Measurements from ENCODE around the gene FRY. TPM values are rescaled to one million over a fixed set of nuclear protein-coding genes. Genes with fewer than 3 reads are reported as not detected.

FRY gene
- total and polyA plus RNA-seq, 9 of the 15 experiments (the other 6 are each of a cell fraction or from before 2014, with no cell fraction given): 0.03 to 0.31 (median 0.11) TPM; not detected in 3

DNA sequence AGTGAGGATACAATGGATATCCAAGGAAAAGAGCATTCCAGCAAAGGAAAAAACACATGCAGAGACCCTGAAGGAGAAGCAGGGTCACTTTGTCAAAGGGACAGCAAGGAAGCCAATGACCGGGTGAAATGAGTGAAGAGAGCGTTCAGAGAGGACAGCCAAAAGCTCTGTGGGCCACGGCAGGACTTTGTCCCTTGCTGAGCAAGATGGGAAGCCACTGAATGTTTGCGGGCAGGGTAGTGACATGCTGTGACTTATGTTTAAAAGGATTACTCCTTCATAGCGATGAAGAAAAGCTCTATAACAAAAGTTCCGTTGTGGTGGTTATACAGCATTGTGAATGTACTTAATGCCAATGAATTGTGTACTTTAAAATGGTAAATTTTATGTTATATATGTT lies 267.1 kb downstream of the FRY start:
- H3K9me3 ChIP-seq (replicated peaks; ENCODE audit: control insufficient read depth, insufficient read depth, low read depth, low read length): no peaks in the 10 kb centered on the region; the same call in 1 of the 2 replicates
- peaks cover 12 to 27% of the 10 kb centered on the region in 2 experiments; a peak in 4 of 5 replicates for H3K27me3 ChIP-seq (ENCODE audit: control insufficient read depth in 2 of 2, insufficient read depth in 2 of 2, low read length in 2 of 2)
- TF ChIP-seq KDM1A (IDR thresholded peaks at IDR 0.05) (no peak), RBM25 (IDR thresholded peaks at IDR 0.05; ENCODE audit: low read depth, low read length, severe bottlenecking) (no peak), TEAD4 (IDR thresholded peaks at IDR 0.05; ENCODE audit: low read length) (no peak), TEAD4 (CRISPR knock-in tag; IDR thresholded peaks at IDR 0.05; ENCODE audit: borderline replicate concordance) (no peak), ZNF324 (CRISPR knock-in tag; IDR thresholded peaks at IDR 0.05) (no peak), SIN3A (IDR thresholded peaks at IDR 0.05; ENCODE audit: borderline replicate concordance in 2 of 2, control insufficient read depth in 1 of 2, low read depth in 2 of 2, low read length in 2 of 2) (no peak)
- TF ChIP-seq, protein P1, sequence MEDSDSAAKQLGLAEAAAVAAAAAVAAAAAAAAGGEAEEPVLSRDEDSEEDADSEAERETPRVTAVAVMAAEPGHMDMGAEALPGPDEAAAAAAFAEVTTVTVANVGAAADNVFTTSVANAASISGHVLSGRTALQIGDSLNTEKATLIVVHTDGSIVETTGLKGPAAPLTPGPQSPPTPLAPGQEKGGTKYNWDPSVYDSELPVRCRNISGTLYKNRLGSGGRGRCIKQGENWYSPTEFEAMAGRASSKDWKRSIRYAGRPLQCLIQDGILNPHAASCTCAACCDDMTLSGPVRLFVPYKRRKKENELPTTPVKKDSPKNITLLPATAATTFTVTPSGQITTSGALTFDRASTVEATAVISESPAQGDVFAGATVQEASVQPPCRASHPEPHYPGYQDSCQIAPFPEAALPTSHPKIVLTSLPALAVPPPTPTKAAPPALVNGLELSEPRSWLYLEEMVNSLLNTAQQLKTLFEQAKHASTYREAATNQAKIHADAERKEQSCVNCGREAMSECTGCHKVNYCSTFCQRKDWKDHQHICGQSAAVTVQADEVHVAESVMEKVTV (CRISPR knock-in tag; IDR thresholded peaks at IDR 0.05): no peak
- no peaks in the 10 kb centered on the region for H3K4me1 ChIP-seq (replicated peaks in 1 of 2; ENCODE audit: control insufficient read depth in 2 of 2, insufficient read depth in 2 of 2, low read length in 2 of 2)
- H2AFZ ChIP-seq (ENCODE audit: low read depth, low read length): no peak overlapping the region
- ATAC-seq (no peak), FAIRE-seq (no peak), DNase-seq (ENCODE audit: extremely low read depth in 1 of 4, low spot score in 3 of 4) (no peak)
- no peak overlapping the region for H3K4me2 ChIP-seq (ENCODE audit: insufficient read depth, low read length)
- H3K79me2 ChIP-seq (ENCODE audit: control insufficient read depth, insufficient read depth, low read length): no peaks in the 10 kb centered on the region
- ChIA-PET POLR2A (no interaction called here), CTCF (ENCODE audit: low intra/inter-chr PET ratio) (no interaction called here)
- no peaks in the 10 kb centered on the region for H3K9me1 ChIP-seq (ENCODE audit: control insufficient read depth, insufficient read depth, low read length)
- in situ Hi-C loops (cut with MboI): no loop called here
- H3K27ac ChIP-seq (ENCODE audit: extremely low read depth, low read depth, low read length): no peak overlapping the region
- H3K9ac ChIP-seq (ENCODE audit: insufficient read depth in 1 of 2, low read depth in 2 of 2, low read length in 2 of 2): no peak overlapping the region
- no TSS peak for BruUV-seq (replicated peaks)
- no peaks in the 10 kb centered on the region for H3K36me3 ChIP-seq (ENCODE audit: control insufficient read depth, insufficient read depth, low read length)
- WGBS (ENCODE audit: insufficient coverage, low coverage, missing lambda C conversion rate): under 1% methylated on average over 6 of the region's 6 CpGs
- intact Hi-C loops (cut with micrococcal nuclease): no loop called here
- no peaks in the 10 kb centered on the region for H4K20me1 ChIP-seq (replicated peaks; ENCODE audit: control insufficient read depth, insufficient read depth, low read length)
- H3K4me3 ChIP-seq: no peak overlapping the region

All from K562 (cell line).